Posterior vena cava (tissue), 2 donors: ENCODE data around the gene OR2S2. TPM values are rescaled to one million over a fixed set of nuclear protein-coding genes. Genes with fewer than 3 reads are reported as not detected.
"Not testable (repeated sequence)": the region's sequence is repeated elsewhere in the genome, so short reads cannot be mapped to it uniquely, and the experiment has no call there.

ENCODE experiments used
- DNase-seq: peaks from one replicate; pipeline ENCODE4 v3.0.0-alpha.2; 2020; ENCODE audit warnings: low spot score
- intact Hi-C, 2 donors: fragments of 100-400 bp; cut with DNase I; formaldehyde crosslinking; loops; one replicate each; pipeline versions ENCODE4 v1.14.1 to v1.14.2; 2022 to 2023
- total RNA-seq, 2 donors: library from RNA; stranded (reverse); fragmentation: NEBNext Ultra II Directional; extraction: Animal tissue kit (Norgen Biotek cat#: 25700); gene quantifications; one replicate each; pipeline ENCODE4 v1.2.1, GENCODE V29; 2021
- donor health status: DM: yes; HTN: yes; CAD: no.
- donor health status: DM: yes; HTN: yes; CAD: no.

Gene OR2S2
- total RNA-seq, 2 donors from 2014 or later = not detected

DNA sequence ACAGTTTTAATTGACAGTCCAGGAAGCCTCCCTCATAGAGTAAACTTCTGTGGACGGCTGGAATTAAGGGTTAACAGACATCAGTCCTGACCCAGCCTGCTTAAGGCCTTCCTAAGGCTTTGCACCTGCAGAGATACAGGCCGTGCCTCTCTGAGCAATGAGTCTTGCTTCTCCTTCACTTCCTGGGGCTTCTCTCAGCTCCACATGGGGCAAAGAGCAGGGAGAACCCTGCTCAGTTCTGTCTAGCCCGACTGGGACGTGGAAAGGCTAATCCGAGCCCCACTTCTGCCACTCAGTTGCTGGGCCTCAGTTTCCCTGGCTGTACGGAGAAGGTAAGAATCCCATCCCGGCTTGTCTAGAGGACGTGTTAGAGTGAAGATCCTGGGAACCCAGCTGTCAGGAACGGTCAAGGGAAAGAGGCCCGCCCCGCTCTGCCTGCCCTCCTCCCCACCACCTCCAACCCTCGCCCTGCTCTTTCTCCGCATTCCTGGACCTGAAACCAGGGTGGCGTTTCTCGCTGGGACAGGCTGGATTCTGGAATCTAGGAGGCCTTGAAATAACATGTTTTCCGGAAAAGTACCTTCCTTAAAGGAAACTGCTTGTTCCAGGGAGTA is 42.2 kb downstream of the OR2S2 start:
- intact Hi-C loops = no loop called here
- DNase-seq = peak; percentile 66

DNA sequence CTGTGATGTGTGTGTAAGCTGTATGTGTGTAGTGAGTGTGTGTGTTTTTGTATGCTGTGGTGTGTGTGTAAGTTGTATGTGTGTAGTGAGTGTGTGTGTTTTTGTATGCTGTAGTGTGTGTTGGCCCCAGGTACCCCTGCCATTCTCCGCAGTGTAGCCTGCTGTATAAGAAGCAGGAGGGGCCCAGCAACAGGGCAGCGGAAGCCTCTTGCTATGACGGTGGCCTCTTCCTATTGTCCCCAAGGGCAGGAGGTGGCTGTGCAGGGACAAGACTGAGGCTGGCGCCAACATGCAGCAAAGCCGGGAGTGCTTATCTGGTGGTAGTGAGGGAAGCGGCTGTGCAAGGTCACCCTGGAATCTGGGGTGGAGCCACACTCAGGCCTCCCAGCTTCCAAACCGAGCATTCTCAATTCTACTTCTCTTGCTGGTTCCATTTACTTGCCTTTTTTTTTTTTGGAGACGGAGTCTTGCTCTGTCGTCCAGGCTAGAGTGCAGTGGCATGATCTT is 43.6 kb downstream of the OR2S2 start:
- intact Hi-C loops = no loop called here
- peak; percentile 84 for DNase-seq

DNA sequence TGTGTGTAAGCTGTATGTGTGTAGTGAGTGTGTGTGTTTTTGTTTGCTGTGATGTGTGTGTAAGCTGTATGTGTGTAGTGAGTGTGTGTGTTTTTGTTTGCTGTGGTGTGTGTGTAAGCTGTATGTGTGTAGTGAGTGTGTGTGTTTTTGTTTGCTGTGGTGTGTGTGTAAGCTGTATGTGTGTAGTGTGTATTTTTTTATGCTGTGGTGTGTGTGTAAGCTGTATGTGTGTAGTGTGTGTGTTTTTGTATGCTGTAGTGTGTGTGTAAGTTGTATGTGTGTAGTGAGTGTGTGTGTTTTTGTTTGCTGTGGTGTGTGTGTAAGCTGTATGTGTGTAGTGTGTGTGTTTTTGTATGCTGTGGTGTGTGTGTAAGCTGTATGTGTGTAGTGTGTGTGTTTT is 44.5 kb downstream of the OR2S2 start:
- intact Hi-C loops, DNase-seq: not testable (repeated sequence)

DNA sequence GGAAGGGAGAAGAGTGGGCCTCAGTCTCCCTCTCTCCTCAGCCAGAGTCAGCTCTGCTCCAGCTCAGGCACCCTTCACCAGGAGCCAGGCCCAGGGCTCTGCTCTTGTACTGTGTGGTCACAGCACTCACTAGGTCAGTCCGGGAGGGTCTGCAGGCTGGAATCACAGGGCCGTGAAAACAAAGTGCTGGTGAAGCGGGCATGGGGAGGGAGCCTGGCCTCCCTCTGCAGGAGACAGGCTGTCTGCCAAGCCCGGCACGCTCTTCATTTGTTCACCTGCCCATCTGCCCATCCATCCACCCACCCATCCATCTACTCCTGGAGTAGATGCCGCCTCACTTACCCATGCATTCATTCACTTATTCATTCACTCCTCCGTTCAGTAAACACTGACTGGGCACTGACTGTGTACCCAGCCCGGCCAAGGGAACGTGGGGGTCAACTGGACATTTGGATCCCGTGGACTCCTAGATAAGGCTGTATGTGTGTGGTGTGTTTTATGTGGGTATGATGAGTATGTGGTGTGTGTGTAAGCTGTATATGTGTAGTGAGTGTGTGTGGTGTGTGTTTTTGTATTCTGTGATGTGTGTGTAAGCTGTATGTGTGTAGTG is 45.1 kb downstream of the OR2S2 start:
- intact Hi-C loops = no loop called here
- peak; percentile 68 for DNase-seq

DNA sequence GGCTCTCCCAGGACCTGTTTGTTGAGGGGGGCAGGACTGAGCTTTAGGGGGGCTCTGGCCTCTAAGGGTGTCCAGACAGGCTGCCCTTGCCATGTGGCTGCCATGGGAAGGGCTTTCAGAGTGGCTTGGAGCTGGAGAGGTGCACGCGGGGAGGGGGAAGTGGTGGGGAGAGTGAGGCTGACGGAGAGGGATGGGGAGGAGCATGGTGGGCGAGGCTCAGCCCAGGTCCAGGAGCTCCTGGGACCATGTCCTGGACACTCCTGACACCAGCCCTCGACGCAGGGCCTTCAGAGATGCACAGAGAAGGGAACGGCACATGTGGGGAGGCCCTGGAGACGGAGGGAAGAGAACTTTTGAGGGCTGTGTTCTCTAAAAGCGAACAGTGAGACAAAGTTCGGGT is 46.3 kb downstream of the OR2S2 start:
- DNase-seq = no peak
- intact Hi-C loops = no loop called here

DNA sequence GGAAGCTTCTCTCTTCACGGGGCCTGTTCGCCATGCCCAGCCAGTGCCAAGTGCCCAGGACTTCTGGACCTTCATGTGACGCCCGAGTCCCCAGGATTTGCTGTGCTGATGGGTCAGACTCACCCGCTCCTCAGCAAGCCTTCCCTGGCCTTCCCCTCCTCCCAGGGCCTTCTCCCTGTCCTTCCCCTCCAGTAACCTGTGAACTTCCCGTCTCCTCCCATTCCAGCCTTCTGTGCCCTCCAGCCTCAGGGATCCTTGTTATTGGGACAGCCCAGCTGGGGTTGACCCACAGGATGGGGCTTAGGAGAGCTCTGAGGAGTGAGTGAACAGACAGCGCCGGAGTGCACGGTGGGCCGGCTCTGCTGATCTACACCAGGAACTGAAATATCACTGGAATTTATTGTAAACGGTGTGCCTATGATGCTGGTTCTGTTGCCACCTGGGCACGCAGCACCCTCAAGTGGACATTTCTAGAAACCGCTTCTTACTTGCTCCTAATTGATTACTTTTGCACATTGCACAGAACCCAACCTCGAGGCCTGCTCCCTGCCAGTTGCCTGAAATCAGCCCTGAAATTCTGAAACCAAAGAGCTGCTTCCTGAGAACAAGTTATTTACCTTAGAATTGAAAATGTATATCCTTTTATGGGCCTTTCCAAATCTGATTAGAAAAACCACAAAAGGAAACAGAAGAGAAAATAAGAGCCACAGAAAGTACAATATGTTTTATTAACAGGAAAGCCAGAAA is 47.2 kb downstream of the OR2S2 start:
- peak; percentile 75 for DNase-seq
- intact Hi-C loops = no loop called here

DNA sequence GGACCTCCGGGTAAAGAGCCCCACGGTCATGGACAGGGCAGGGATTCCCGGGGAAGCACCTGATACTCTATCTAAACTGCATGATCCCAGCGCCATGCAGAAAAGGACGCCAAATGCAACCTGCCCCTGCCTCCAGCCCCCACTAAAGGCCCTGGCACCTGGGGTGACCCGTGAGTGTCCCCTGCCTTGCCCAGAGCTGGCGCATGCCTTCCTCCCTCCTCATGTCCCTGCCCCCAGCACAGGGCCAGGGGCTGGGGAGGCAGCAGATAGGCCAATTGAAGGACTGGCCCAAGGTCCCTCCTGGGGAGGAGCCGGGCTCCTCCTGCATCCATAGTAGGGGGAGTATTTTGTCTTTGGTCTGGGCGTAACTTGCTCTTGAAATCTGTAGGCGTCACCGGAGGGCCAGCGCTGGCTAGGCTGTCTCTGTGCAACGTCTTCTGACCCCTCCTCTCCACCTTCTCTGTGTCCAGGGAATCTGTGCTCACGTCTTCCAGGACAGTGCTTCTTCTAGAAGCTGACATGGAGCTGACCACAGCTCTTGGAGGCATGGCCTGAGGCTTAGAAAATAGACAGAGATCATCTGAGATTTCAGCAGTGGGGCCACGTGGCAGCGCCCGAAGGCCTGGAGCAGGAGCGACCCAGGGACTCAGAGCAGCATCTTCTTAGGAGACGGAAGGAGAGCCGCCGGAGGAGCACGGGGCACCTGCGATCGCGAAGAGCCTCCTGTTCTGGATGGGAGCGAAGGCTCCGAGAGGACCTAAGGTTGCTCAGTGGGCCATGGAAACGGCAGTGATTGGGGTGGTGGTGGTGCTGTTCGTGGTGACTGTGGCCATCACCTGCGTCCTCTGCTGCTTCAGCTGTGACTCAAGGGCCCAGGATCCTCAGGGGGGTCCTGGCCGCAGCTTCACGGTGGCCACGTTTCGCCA is 48.0 kb downstream of the OR2S2 start:
- intact Hi-C loops = loop anchor here in 1 of 2 donors (10.0 kb wide), 2 partner anchors 125 to 255 kb away; partner anchors contain the start of gene CCIN
- DNase-seq = no peak

DNA sequence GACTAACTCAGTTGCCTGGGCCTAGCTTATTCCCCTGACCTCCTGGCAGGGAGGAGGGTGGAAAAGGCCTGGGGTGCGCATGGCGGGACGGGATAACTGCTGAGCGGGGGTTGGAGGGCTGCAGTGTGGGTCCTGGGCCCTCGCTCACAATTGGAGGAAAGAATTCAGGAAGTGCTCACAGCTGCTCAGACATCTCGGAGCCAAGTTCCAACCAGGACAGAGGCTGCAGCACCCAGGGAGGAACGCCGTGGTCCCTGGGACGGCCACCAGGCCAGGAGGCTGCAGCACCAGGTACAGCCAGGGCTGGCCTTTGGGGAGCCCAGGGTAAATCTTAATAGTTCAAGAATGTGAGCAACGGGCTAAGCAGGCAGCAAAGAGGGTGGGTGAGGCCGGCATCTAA is 48.7 kb downstream of the OR2S2 start, which contains the start of gene SPAAR:
Gene SPAAR, plus strand, starts transcription at position 217 of the 400 bp plus-strand sequence. CDS start 974 bp downstream, outside the sequence.
- DNase-seq = no peak
- intact Hi-C loops = loop anchor here in 1 of 2 donors (10.0 kb wide), 2 partner anchors 124 to 256 kb away; partner anchors contain the start of gene CCIN

DNA sequence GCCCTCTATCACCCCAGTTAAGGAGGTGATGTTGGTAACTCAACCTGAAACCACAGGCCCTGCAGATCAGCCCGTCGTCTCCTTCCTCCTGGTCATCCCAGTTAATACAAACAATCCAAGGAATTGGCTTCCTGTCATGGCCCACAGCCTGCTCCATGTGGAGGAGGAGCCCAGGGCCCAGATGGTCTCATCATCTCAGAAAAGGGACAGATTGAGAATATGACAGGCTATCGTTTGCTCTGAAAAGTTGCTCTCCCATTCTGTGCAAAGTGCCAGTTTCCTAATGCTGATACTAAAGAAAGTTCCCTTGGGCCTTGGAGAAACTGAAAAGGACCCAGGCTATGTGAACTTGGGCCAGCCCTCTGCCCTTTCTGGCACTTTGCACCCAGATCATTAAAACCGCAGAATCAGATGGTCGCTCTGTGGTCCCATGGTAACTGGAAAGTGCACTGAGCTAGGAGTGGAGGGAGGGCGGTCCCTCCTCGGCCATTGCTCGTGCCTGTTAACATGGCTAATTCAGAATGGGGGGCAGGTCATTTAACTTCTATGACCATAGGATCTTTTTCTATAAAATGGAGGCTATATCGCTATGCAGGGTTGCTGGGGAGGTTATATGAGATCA is 49.3 kb downstream of the OR2S2 start:
- DNase-seq = no peak
- intact Hi-C loops = loop anchor here in 1 of 2 donors (10.0 kb wide), 2 partner anchors 124 to 256 kb away; partner anchors contain the start of gene CCIN

DNA sequence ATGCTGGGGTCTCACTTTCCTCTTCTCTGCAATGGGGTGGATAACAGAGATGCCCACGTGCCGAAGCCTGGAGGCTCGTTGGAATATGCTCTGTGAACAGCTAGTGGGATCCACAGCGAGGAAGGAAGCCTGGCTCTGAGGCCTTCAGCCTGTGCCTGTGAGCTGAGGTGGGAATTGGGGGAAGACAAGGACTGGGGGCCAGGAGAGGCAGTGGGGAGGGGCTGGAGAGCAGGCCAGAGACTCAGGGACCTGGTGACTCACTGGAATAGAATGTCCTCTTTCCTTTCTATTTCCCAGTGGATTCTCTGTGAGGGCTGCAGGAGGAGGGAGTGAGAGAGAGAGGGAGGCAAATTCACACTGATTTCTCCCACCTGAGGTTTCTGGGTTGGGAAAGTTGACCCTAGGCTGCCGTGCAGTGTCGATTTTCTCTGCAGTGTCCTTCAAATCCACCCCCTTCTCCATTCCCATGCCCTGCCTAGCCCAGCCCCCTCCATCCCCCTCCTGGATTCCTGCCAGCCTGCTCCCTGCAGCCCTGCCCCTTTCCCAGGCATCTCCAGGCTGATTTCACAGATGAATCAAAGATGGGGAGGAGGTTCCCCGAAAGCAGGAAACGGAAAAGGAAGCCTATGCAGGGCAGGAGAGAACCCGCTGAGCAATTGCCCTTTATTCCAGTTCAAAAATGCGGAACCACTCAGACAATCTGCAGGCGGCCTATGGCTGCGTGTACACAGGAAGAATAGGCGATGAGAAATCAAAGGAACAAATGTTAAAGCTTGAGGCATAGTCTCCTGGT is 50.0 kb downstream of the OR2S2 start:
- intact Hi-C loops = loop anchor here in 1 of 2 donors (10.0 kb wide), 2 partner anchors 123 to 257 kb away; partner anchors contain the start of gene CCIN

More for the DNA sequence above, 50.0 kb downstream of the OR2S2 start:
- peak; percentile 89 for DNase-seq

Other genes starting within 250 kb of the OR2S2 start
- 100 to 1,000 TPM; 816 to 836 TPM for gene TLN1, start 226.0 kb downstream of the OR2S2 start, total RNA-seq
- gene CREB3, start 225.5 kb downstream of the OR2S2 start, total RNA-seq = 10 to 100 TPM; 41.7 to 53.0 TPM
- gene GBA2, start 208.9 kb downstream of the OR2S2 start, total RNA-seq = 10 to 100 TPM; 50.1 to 57.7 TPM
- gene RGP1, start 208.9 kb downstream of the OR2S2 start, total RNA-seq = 10 to 100 TPM; 27.8 to 29.5 TPM
- 1 to 10 TPM in 1 of 2 donors, not detected in 1; 1.7 TPM for gene MSMP, start 203.9 kb downstream of the OR2S2 start, total RNA-seq
- gene NPR2, start 166.6 kb downstream of the OR2S2 start, total RNA-seq = 10 to 100 TPM; 27.4 to 47.1 TPM
- gene SPAG8, start 145.9 kb downstream of the OR2S2 start, total RNA-seq = 1 to 10 TPM in 1 of 2 donors, under 1 TPM in 1; 0.76 to 3.1 TPM
- 10 to 100 TPM; 20.0 to 26.8 TPM for gene HINT2, start 143.1 kb downstream of the OR2S2 start, total RNA-seq
- gene FAM221B, start 129.4 kb downstream of the OR2S2 start, total RNA-seq = not detected
- gene TMEM8B, start 128.9 kb downstream of the OR2S2 start, total RNA-seq = 10 to 100 TPM; 16.1 to 18.5 TPM
- not detected for gene OR13J1, start 87.8 kb downstream of the OR2S2 start, total RNA-seq
- 10 to 100 TPM in 1 of 2 donors, 1 to 10 TPM in 1; 4.8 to 20.1 TPM for gene HRCT1, start 52.0 kb downstream of the OR2S2 start, total RNA-seq
- 1 to 10 TPM; 2.5 to 4.0 TPM for gene SPAAR, start 48.7 kb downstream of the OR2S2 start, total RNA-seq
- gene RECK, start 78.8 kb upstream of the OR2S2 start, total RNA-seq = 10 to 100 TPM; 20.1 to 30.3 TPM
- gene GLIPR2, start 178.6 kb upstream of the OR2S2 start, total RNA-seq = 10 to 100 TPM; 52.2 to 74.9 TPM
- gene CCIN, start 211.2 kb upstream of the OR2S2 start, total RNA-seq = 1 to 10 TPM; 2.0 to 2.5 TPM
- 100 to 1,000 TPM; 109 to 135 TPM for gene CLTA, start 232.8 kb upstream of the OR2S2 start, total RNA-seq